HepG2 (cell line): ENCODE data around the gene GLI3. TPM values are rescaled to one million over a fixed set of nuclear protein-coding genes. Genes with fewer than 3 reads are reported as not detected.

ENCODE experiments used
- FOXO1 ChIP-seq: sonication (generic); formaldehyde crosslinking; IDR thresholded peaks from 2 replicates; pipeline ENCODE4 v1.4.0; 2020; ENCODE audit warnings: missing genetic modification reagents
- IRF1 ChIP-seq: sonication (generic); formaldehyde crosslinking; IDR thresholded peaks from 2 replicates; pipeline ENCODE4 v1.4.0; 2020; ENCODE audit warnings: low read depth, mild to moderate bottlenecking, missing genetic modification reagents
- MAX ChIP-seq: IDR thresholded peaks from 2 replicates; pipeline ENCODE4 v1.6.1; 2012; ENCODE audit warnings: inconsistent platforms
- NFIC ChIP-seq: IDR thresholded peaks from 2 replicates; pipeline ENCODE4 v1.6.1; 2012; ENCODE audit warnings: mild to moderate bottlenecking, low read length, inconsistent platforms
- PHB2 ChIP-seq: fragments of 450-650 bp; IDR thresholded peaks from 2 replicates; pipeline ENCODE4 v1.6.1; 2018; ENCODE audit not compliant: partially characterized antibody
- TBX2 ChIP-seq: sonication (generic); formaldehyde crosslinking; IDR thresholded peaks from 2 replicates; pipeline ENCODE4 v1.5.0; 2020; ENCODE audit warnings: missing genetic modification reagents, mild to moderate bottlenecking, borderline replicate concordance
- ZBTB4 ChIP-seq: sonication (generic); formaldehyde crosslinking; IDR thresholded peaks from 2 replicates; pipeline ENCODE4 v1.4.0; 2020; ENCODE audit warnings: missing genetic modification reagents, mild to moderate bottlenecking, borderline replicate concordance
- ZNF232 ChIP-seq: sonication (generic); formaldehyde crosslinking; IDR thresholded peaks from 2 replicates; pipeline ENCODE4 v1.4.0; 2020; ENCODE audit warnings: missing genetic modification reagents, borderline replicate concordance
- ZNF770 ChIP-seq: sonication (generic); formaldehyde crosslinking; IDR thresholded peaks from 2 replicates; pipeline ENCODE4 v1.5.0; 2020; ENCODE audit warnings: mild to moderate bottlenecking, missing genetic modification reagents
- polyA plus RNA-seq, 8 experiments: library from polyadenylated mRNA; depleted of rRNA in 3 of 8; stranded (reverse) in 7 of 8; unstranded in 1 of 8; fragments of >200 nt; fragmentation: Illumina TruSeq in 4 of 8; extraction: Trizol in 4 of 8; gene quantifications; 2 replicates each; pipeline versions ENCODE4 v1.2.1 to v1.2.3, GENCODE V29; 2011 to 2016; ENCODE audit warnings: low read depth in 4 of 8, missing spikeins in 1 of 8, mixed read lengths in 1 of 8; ENCODE audit not compliant: insufficient read depth in 1 of 8
- total RNA-seq, 5 experiments: library from RNA; depleted of rRNA; stranded (reverse); fragments of >200 nt; fragmentation: Illumina TruSeq; extraction: Trizol; gene quantifications; 2 replicates each; pipeline ENCODE4 v1.2.3, GENCODE V29; 2016; ENCODE audit warnings: low read depth in 1 of 5

The GLI3 gene
- total and polyA plus RNA-seq, 2 of the 13 experiments (the other 11 are each of a cell fraction or from before 2014, with no cell fraction given): not detected

- no peak for TF ChIP-seq PHB2
- no peak for TF ChIP-seq MAX
- TF ChIP-seq TBX2 (CRISPR knock-in tag): no peak
- TF ChIP-seq FOXO1 (CRISPR knock-in tag): no peak
- TF ChIP-seq IRF1: no peak
- no peak for TF ChIP-seq ZNF232 (CRISPR knock-in tag)
- TF ChIP-seq ZBTB4 (CRISPR knock-in tag): no peak
- TF ChIP-seq NFIC: no peak
- TF ChIP-seq ZNF770 (CRISPR knock-in tag): no peak
Observed at GRCh38 chr7:42022791-42023190, 214.2 kb downstream of the GLI3 start (continued).
